HUES64 (cell line): ENCODE results near the gene OR2M5. TPM values are rescaled to one million over a fixed set of nuclear protein-coding genes. Genes with fewer than 3 reads are reported as not detected.

Source experiments
- H3K27ac ChIP-seq: 2 replicates; pipeline ENCODE4 v1.7.0; 2013; ENCODE audit warnings: low read depth, low read length, inconsistent platforms
- H3K27me3 ChIP-seq: 2 replicates; pipeline ENCODE4 v1.6.1; 2013; ENCODE audit warnings: mild to moderate bottlenecking, low read length; ENCODE audit not compliant: insufficient read depth
- H3K36me3 ChIP-seq: 2 replicates; pipeline ENCODE4 v1.6.1; 2013; ENCODE audit warnings: mild to moderate bottlenecking, low read length; ENCODE audit not compliant: insufficient read depth
- H3K4me1 ChIP-seq: 2 replicates; pipeline ENCODE4 v1.6.1; 2013; ENCODE audit warnings: mild to moderate bottlenecking, low read length, moderate library complexity; ENCODE audit not compliant: insufficient read depth
- H3K4me3 ChIP-seq: 2 replicates; pipeline ENCODE4 v1.5.1; 2013; ENCODE audit warnings: mild to moderate bottlenecking, low read length, moderate library complexity
- H3K9ac ChIP-seq: 2 replicates; pipeline ENCODE4 v1.6.1; 2013; ENCODE audit warnings: mild to moderate bottlenecking, low read depth, low read length
- H3K9me3 ChIP-seq: 2 replicates; pipeline ENCODE4 v1.6.1; 2013; ENCODE audit warnings: low read depth, low read length; ENCODE audit not compliant: insufficient read depth
- WGBS: fragments of 150-250, 120-280 bp; methylation state at CpG from one replicate; pipeline ENCODE4 v1.1.7; 2013; ENCODE audit warnings: missing lambda C conversion rate; 5-methylcytosine and 5-hydroxymethylcytosine counted together
- polyA plus RNA-seq, 2 experiments: library from polyadenylated mRNA; stranded (reverse); fragments of 50-300 nt; gene quantifications; one replicate each; pipeline ENCODE4 v1.2.3, GENCODE V29; 2013

OR2M5 gene
- not detected for polyA plus RNA-seq (2013, experiment 1 of 2)
- not detected for polyA plus RNA-seq (2013, experiment 2 of 2)

- no peaks in the 10 kb centered on the region for H3K36me3 ChIP-seq
- no CpG with 5 or more reads among the region's 3 CpGs for WGBS
- H3K27me3 ChIP-seq: no peaks in the 10 kb centered on the region
- peaks cover 97% of the 10 kb centered on the region for H3K9me3 ChIP-seq
- no peak within 1 kb of the TSS for H3K27ac ChIP-seq
- H3K4me3 ChIP-seq: no peak within 1 kb of the TSS
- no peaks in the 10 kb centered on the region for H3K4me1 ChIP-seq
- H3K9ac ChIP-seq: no peak within 1 kb of the TSS
Measured at GRCh38 chr1:248144513-248145198, at the start of gene OR2M5. OR2M5 (plus strand) TSS chr1:248145148; CDS start chr1:248145148, 0 bp downstream.

- H3K9me3 ChIP-seq: peaks cover 96% of the 10 kb centered on the region
- H3K4me1 ChIP-seq: no peaks in the 10 kb centered on the region
- no peaks in the 10 kb centered on the region for H3K27me3 ChIP-seq
- H3K36me3 ChIP-seq: no peaks in the 10 kb centered on the region
- H3K4me3 ChIP-seq: no peak overlapping the region
- H3K9ac ChIP-seq: no peak overlapping the region
- WGBS: 100% methylated on average over 1 of the region's 1 CpG
- H3K27ac ChIP-seq: no peak overlapping the region
Measured at GRCh38 chr1:248098529-248098928, 46.4 kb upstream of the OR2M5 start.

- Histone ChIP-seq H3K27ac (no peak overlapping the region), H3K4me1 (no peaks in the 10 kb centered on the region), H3K27me3 (no peaks in the 10 kb centered on the region), H3K36me3 (no peaks in the 10 kb centered on the region), H3K4me3 (no peak overlapping the region), H3K9me3 (peaks cover 94% of the 10 kb centered on the region), H3K9ac (no peak overlapping the region)
Measured at GRCh38 chr1:248102847-248103246, 42.1 kb upstream of the OR2M5 start.

- WGBS: 80% methylated on average over 5 of the region's 5 CpGs
- Histone ChIP-seq H3K27ac (no peak overlapping the region), H3K4me3 (no peak overlapping the region), H3K36me3 (no peaks in the 10 kb centered on the region), H3K27me3 (no peaks in the 10 kb centered on the region), H3K9me3 (peaks cover 94% of the 10 kb centered on the region), H3K4me1 (no peaks in the 10 kb centered on the region), H3K9ac (no peak overlapping the region)
Measured at GRCh38 chr1:248111157-248111556, 33.8 kb upstream of the OR2M5 start.

GRCh38 chr1:248114890-248115289 lies 30.1 kb upstream of the OR2M5 start:
- 84% methylated on average over 7 of the region's 7 CpGs for WGBS
- Histone ChIP-seq H3K9me3 (peaks cover 72% of the 10 kb centered on the region), H3K9ac (no peak overlapping the region), H3K36me3 (no peaks in the 10 kb centered on the region), H3K4me3 (no peak overlapping the region), H3K27me3 (no peaks in the 10 kb centered on the region), H3K27ac (no peak overlapping the region), H3K4me1 (no peaks in the 10 kb centered on the region)

- WGBS: 82% methylated on average over 5 of the region's 5 CpGs
- Histone ChIP-seq H3K9me3 (peaks cover 97% of the 10 kb centered on the region), H3K4me3 (no peak overlapping the region), H3K4me1 (no peaks in the 10 kb centered on the region), H3K27ac (no peak overlapping the region), H3K9ac (no peak overlapping the region), H3K27me3 (no peaks in the 10 kb centered on the region), H3K36me3 (no peaks in the 10 kb centered on the region)
Measured at GRCh38 chr1:248127653-248128052, 17.3 kb upstream of the OR2M5 start.

- Histone ChIP-seq H3K27me3 (no peaks in the 10 kb centered on the region), H3K9ac (no peak overlapping the region), H3K4me1 (no peaks in the 10 kb centered on the region), H3K4me3 (no peak overlapping the region), H3K9me3 (peaks cover 91% of the 10 kb centered on the region), H3K36me3 (no peaks in the 10 kb centered on the region), H3K27ac (no peak overlapping the region)
- WGBS: 92% methylated on average over 21 of the region's 21 CpGs
Measured at GRCh38 chr1:248136811-248137210, 8.1 kb upstream of the OR2M5 start.

GRCh38 chr1:248140846-248141245 lies 4.1 kb upstream of the OR2M5 start:
- no peaks in the 10 kb centered on the region for H3K4me1 ChIP-seq
- no peak overlapping the region for H3K4me3 ChIP-seq
- H3K27ac ChIP-seq: no peak overlapping the region
- 67% methylated on average over 1 of the region's 1 CpG for WGBS
- H3K9ac ChIP-seq: no peak overlapping the region
- peaks cover 91% of the 10 kb centered on the region for H3K9me3 ChIP-seq
- H3K27me3 ChIP-seq: no peaks in the 10 kb centered on the region
- no peaks in the 10 kb centered on the region for H3K36me3 ChIP-seq

GRCh38 chr1:248143311-248143710 lies 1.6 kb upstream of the OR2M5 start:
- H3K27me3 ChIP-seq: no peaks in the 10 kb centered on the region
- no peak overlapping the region for H3K27ac ChIP-seq
- H3K9me3 ChIP-seq: peaks cover 97% of the 10 kb centered on the region
- no peak overlapping the region for H3K4me3 ChIP-seq
- H3K9ac ChIP-seq: no peak overlapping the region
- no peaks in the 10 kb centered on the region for H3K36me3 ChIP-seq
- 67% methylated on average over 1 of the region's 1 CpG for whole genome bisulfite sequencing
- no peaks in the 10 kb centered on the region for H3K4me1 ChIP-seq

GRCh38 chr1:248152056-248152827 lies 7.3 kb downstream of the OR2M5 start:
- Histone ChIP-seq H3K27me3 (no peaks in the 10 kb centered on the region), H3K4me1 (no peaks in the 10 kb centered on the region), H3K36me3 (no peaks in the 10 kb centered on the region), H3K4me3 (no peak overlapping the region), H3K9ac (no peak overlapping the region), H3K9me3 (peaks cover 92% of the 10 kb centered on the region), H3K27ac (no peak overlapping the region)
- WGBS: 78% methylated on average over 6 of the region's 6 CpGs

- WGBS: 80% methylated on average over 1 of the region's 1 CpG
- Histone ChIP-seq H3K27me3 (no peaks in the 10 kb centered on the region), H3K9me3 (peaks cover 80% of the 10 kb centered on the region), H3K9ac (no peak overlapping the region), H3K4me3 (no peak overlapping the region), H3K36me3 (no peaks in the 10 kb centered on the region), H3K27ac (no peak overlapping the region), H3K4me1 (no peaks in the 10 kb centered on the region)
Measured at GRCh38 chr1:248155927-248156326, 11.0 kb downstream of the OR2M5 start.
